ENCODE results near the gene INSC.

DNA sequence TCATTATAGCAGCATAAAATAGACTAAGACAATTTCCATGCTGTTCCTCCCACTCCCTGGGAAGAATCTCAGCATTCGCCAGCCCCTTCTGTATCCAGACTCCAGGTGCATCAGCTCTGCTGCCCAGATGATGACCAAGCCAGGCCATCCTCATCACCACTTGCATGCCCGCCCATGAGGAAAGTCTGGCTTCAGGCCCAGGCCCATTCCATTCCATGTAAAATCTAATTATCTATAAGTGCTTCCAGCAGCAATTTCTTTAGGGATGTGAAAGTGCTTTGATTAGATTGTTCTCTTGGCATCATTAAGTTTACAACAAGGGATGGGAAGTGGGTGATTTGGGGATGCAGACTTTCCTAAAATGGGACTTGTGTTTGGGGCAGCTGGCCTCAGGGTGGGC is 100.3 kb downstream of the INSC start:
- TF ChIP-seq CTCF (IDR thresholded peaks at IDR 0.05) (no peak), EP300 (IDR thresholded peaks at IDR 0.05) (no peak)

Measured in ovary (tissue), 3 donors.